GM23338 (cell line): ENCODE measurements around the gene SORCS2.

Experiments
- CTCF ChIP-seq, 2 experiments: fragments of 200-600 bp in 1 of 2; sonication (generic) in 1 of 2; conservative IDR thresholded peaks; 2 replicates each; pipeline versions ENCODE4 v1.5.1 to v1.6.1; 2016 to 2017; ENCODE audit warnings: antibody characterized with exemption in 2 of 2, low read depth in 2 of 2, mild to moderate bottlenecking in 2 of 2, moderate library complexity in 1 of 2
- EZH2 ChIP-seq: fragments of 200-600 bp; sonication (generic); IDR thresholded peaks from one replicate; pipeline ENCODE4 v1.8.0; 2017; ENCODE audit warnings: antibody characterized with exemption, mild to moderate bottlenecking, low read depth; ENCODE audit not compliant: unreplicated experiment
- EZH2phosphoT487 ChIP-seq: fragments of 200-600 bp; sonication (generic); IDR thresholded peaks from one replicate; pipeline ENCODE4 v1.8.1; 2018; ENCODE audit warnings: antibody characterized with exemption; ENCODE audit not compliant: unreplicated experiment
- JUNB ChIP-seq: IDR thresholded peaks from one replicate; pipeline ENCODE4 v1.6.1; 2016; ENCODE audit warnings: antibody characterized with exemption; ENCODE audit not compliant: unreplicated experiment
- POLR2AphosphoS5 ChIP-seq: IDR thresholded peaks from 2 replicates; pipeline ENCODE4 v1.6.1; 2016; ENCODE audit warnings: antibody characterized with exemption, low read depth
- REST ChIP-seq: IDR thresholded peaks from one replicate; pipeline ENCODE4 v1.6.1; 2018; ENCODE audit warnings: antibody characterized with exemption; ENCODE audit not compliant: unreplicated experiment

- TF ChIP-seq CTCF (conservative IDR thresholded peaks at IDR 0.05; ENCODE audit: low read depth in 2 of 2) (no peak), EZH2phosphoT487 (no peak), EZH2 (no peak), REST (no peak), POLR2AphosphoS5 (no peak), JUNB (no peak)
These were observed 429.1 kb downstream of the SORCS2 start for GRCh38 chr4:7621252-7622035.
